Testis (tissue), 3 donors: ENCODE data around the gene SH2D6. TPM values are rescaled to one million over a fixed set of nuclear protein-coding genes. Genes with fewer than 3 reads are reported as not detected.

Source experiments
- DNase-seq: peaks from one replicate; pipeline ENCODE4 v3.0.0-alpha.2; 2019
- H3K27ac ChIP-seq, 2 donors: fragments of 200-600 bp; sonication (generic); one replicate each; pipeline ENCODE4 v1.5.1; 2019
- H3K27me3 ChIP-seq: fragments of 200-600 bp; sonication (generic); one replicate; pipeline ENCODE4 v1.5.1; 2019
- H3K36me3 ChIP-seq: fragments of 200-600 bp; sonication (generic); one replicate; pipeline ENCODE4 v1.5.1; 2017; ENCODE audit warnings: low read depth; ENCODE audit errors: missing control alignments
- H3K4me1 ChIP-seq: fragments of 200-600 bp; sonication (generic); one replicate; pipeline ENCODE4 v1.5.1; 2019
- H3K4me3 ChIP-seq, 2 donors: fragments of 200-600 bp; sonication (generic); one replicate each; pipeline ENCODE4 v1.5.1; 2017 to 2019
- H3K9me3 ChIP-seq: fragments of 200-600 bp; sonication (generic); one replicate; pipeline ENCODE4 v1.5.1; 2017
- CTCF ChIP-seq, 3 experiments: fragments of 450-650 bp in 2 of 3; fragments of 200-600 bp in 1 of 3; sonication (generic) in 1 of 3; IDR thresholded peaks; one replicate each; pipeline ENCODE4 v1.5.1; 2016 to 2019; ENCODE audit warnings: antibody characterized with exemption in 3 of 3, mild to moderate bottlenecking in 2 of 3, moderate library complexity in 1 of 3
- POLR2A ChIP-seq: fragments of 450-650 bp; IDR thresholded peaks from one replicate; pipeline ENCODE4 v1.6.1; 2017; ENCODE audit warnings: antibody characterized with exemption, mild to moderate bottlenecking, moderate library complexity
- WGBS, 2 donors: methylation state at CpG; one replicate each; pipeline ENCODE4 v1.1.5; 2018; 5-methylcytosine and 5-hydroxymethylcytosine counted together
- intact Hi-C: fragments of 100-400 bp; cut with DNase I; formaldehyde crosslinking; loops from one replicate; pipeline ENCODE4 v1.15.1; 2023; ENCODE audit warnings: low total_unique reads
- polyA plus RNA-seq: library from polyadenylated mRNA; stranded (reverse); fragments of 350-450 nt; fragmentation: Illumina TruSeq; extraction: RNeasy Lipid Tissue Mini Kit (QIAGEN cat#74804); gene quantifications from one replicate; pipeline ENCODE4 v1.2.3, GENCODE V29; 2014; ENCODE audit warnings: low read depth, low replicate concordance; ENCODE audit not compliant: insufficient read depth
- total RNA-seq, 2 donors: library from RNA; depleted of rRNA; stranded (reverse); fragments of >200 nt; gene quantifications; one replicate each; pipeline ENCODE4 v1.2.3, GENCODE V29; 2016

The SH2D6 gene
- total and polyA plus RNA-seq, 3 donors from 2014 or later = 11.2 to 15.9 (median 13.6) TPM

GRCh38 chr2:85423525-85423924 lies 5.0 kb downstream of the SH2D6 start:
- Histone ChIP-seq H3K4me1 (peaks cover 28% of the 10 kb centered on the region), H3K4me3 (no peak overlapping the region), H3K9me3 (no peaks in the 10 kb centered on the region), H3K36me3 (no peaks in the 10 kb centered on the region), H3K27ac (no peak overlapping the region), H3K27me3 (no peaks in the 10 kb centered on the region)
- no peak for DNase-seq
- WGBS, 2 donors = 80 to 81% methylated on average over 1 to 5 of the region's 5 CpGs
- intact Hi-C loops = no loop called here
- TF ChIP-seq POLR2A = no peak
- no peak for TF ChIP-seq CTCF (IDR thresholded peaks at IDR 0.05)

- no peak overlapping the region for H3K27ac ChIP-seq
- no peaks in the 10 kb centered on the region for H3K27me3 ChIP-seq
- peaks cover 11% of the 10 kb centered on the region for H3K4me1 ChIP-seq
- H3K9me3 ChIP-seq = no peaks in the 10 kb centered on the region
- WGBS, 2 donors = 79 to 89% methylated on average over 3 of the region's 3 CpGs
- no peak for TF ChIP-seq POLR2A
- H3K36me3 ChIP-seq = no peaks in the 10 kb centered on the region
- H3K4me3 ChIP-seq = no peak overlapping the region
- intact Hi-C loops = no loop called here
- no peak for DNase-seq
Observed at GRCh38 chr2:85425588-85425987, 7.1 kb downstream of the SH2D6 start.

- Histone ChIP-seq H3K36me3 (no peaks in the 10 kb centered on the region), H3K9me3 (no peaks in the 10 kb centered on the region), H3K4me1 (no peaks in the 10 kb centered on the region), H3K4me3 (no peak overlapping the region), H3K27me3 (no peaks in the 10 kb centered on the region), H3K27ac (no peak overlapping the region)
- intact Hi-C loops = no loop called here
- TF ChIP-seq CTCF (IDR thresholded peaks at IDR 0.05) (no peak), POLR2A (no peak)
- no peak for DNase-seq
- WGBS, 2 donors = 79 to 81% methylated on average over 3 of the region's 3 CpGs
Observed at GRCh38 chr2:85427300-85427835, 8.9 kb downstream of the SH2D6 start.

GRCh38 chr2:85428343-85428881 lies 9.9 kb downstream of the SH2D6 start:
- no peak for DNase-seq

More at GRCh38 chr2:85428343-85428881, 9.9 kb downstream of the SH2D6 start:
- Histone ChIP-seq H3K27ac (no peak overlapping the region), H3K4me3 (no peak overlapping the region), H3K4me1 (peaks cover 5% of the 10 kb centered on the region), H3K27me3 (no peaks in the 10 kb centered on the region), H3K9me3 (no peaks in the 10 kb centered on the region), H3K36me3 (no peaks in the 10 kb centered on the region)
- intact Hi-C loops = no loop called here
- WGBS, 2 donors = 82 to 83% methylated on average over 7 of the region's 7 CpGs
- TF ChIP-seq POLR2A (no peak), CTCF (IDR thresholded peaks at IDR 0.05) (no peak)
